Measurements from ENCODE around the gene ADAMTS10.

The ADAMTS10 gene

DNA sequence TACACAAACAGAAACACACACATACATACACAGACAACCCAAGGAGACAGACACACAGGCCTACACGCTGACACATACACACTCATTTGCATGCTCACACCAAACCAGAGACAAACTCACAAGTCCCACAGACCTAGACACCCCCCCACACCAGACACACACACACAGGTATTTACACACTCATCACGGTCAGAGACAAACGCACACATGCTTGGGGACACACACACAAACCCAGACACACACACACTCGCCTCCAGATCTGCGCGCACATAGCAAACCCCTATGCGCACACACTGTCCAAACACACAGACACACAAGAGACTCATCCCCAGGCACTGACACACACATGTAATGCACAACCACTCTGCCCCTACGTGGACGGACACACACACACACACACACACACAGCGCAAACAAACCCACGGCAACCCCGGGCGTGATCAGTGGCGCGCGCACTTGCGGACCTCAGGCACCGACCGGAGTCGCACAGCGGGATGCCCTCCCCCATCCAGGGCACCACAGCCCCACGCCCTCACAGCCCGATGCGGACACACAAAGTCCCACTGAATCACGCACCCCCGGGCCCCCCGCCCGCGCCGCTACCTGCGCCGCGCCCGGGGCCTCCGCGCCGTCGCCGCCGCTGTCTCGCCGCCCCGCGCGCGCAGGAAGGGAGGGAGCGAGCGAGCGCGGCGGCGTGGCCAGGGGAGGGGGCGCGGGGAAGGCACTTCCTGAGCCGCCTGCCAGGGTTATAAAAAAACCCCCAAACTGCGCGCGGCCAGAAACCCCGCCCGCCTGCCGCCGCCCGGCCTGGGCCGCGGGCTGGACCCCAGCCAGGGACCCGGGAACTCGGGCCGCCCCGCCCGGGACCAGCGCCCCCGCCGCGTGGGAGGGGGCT lies at the start of gene ADAMTS10:
Gene ADAMTS10, minus strand, starts transcription at position 675 of the 895 bp plus-strand sequence. CDS start 5,005 bp downstream, outside the sequence.
- H3K4me3 ChIP-seq (ENCODE audit: low read depth, low read length), result peak within 1 kb of the TSS; percentile 78
- peak; percentile 89 for DNase-seq (ENCODE audit: low read depth)
- TF ChIP-seq POLR2A (IDR thresholded peaks at IDR 0.05; ENCODE audit: extremely low read depth, insufficient read length), result no peak
- TF ChIP-seq, protein P1, sequence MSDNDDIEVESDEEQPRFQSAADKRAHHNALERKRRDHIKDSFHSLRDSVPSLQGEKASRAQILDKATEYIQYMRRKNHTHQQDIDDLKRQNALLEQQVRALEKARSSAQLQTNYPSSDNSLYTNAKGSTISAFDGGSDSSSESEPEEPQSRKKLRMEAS (IDR thresholded peaks at IDR 0.05; ENCODE audit: low read depth, low read length), result peak; percentile 62
- peak; percentile 74 for TF ChIP-seq MYC (IDR thresholded peaks at IDR 0.05; ENCODE audit: low read depth, low read length)
- TF ChIP-seq CTCF (IDR thresholded peaks at IDR 0.05; ENCODE audit: low read depth, low read length), result no peak

- TF ChIP-seq CTCF (IDR thresholded peaks at IDR 0.05; ENCODE audit: low read depth, low read length) (no peak), POLR2A (IDR thresholded peaks at IDR 0.05; ENCODE audit: extremely low read depth, insufficient read length) (no peak), MYC (IDR thresholded peaks at IDR 0.05; ENCODE audit: low read depth, low read length) (no peak)
- TF ChIP-seq, protein P1 (IDR thresholded peaks at IDR 0.05; ENCODE audit: low read depth, low read length), result no peak
- no peak for DNase-seq (ENCODE audit: low read depth)
- no peak overlapping the region for H3K4me3 ChIP-seq (ENCODE audit: low read depth, low read length)
Measured at GRCh38 chr19:8659905-8660304, 49.4 kb upstream of the ADAMTS10 start.

DNA sequence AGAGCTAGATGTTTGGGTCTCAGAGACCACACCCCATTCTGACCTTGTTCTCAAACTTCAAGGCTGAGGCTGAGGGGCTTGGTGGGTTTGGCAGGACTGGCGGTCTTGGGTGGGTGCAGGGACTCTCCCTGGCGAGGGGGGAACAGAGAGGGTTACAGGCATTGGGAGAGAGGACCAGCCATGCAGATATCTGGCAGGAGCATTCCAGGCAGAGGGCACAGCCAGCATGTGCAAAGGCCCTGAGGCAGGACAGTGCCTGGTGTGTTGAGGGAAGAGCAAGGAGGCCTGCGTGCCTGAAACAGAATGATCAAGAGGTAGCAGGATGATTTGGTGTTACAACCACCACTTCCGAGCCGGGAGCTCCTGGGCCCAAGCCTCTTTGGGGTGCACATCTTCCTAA lies 47.4 kb upstream of the ADAMTS10 start:
- DNase-seq (ENCODE audit: low read depth), result no peak

DNA sequence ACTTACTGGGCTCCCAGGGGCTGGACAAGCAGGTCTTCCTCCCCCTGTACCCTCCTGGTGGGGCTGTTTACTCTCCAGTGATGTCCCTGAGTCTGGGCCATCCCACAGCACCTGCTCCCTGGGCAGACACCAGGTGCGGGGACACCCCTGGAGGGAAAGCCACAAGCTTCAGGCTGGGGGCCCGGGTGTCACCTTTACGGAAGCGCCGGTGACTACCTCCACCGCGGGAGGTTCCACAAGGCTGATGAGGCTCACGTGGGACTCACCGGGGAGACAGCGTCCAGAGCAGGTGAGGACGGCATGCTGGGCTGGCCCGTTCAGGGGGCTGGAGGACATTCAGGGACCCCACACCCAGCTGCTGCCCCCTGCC lies 44.8 kb upstream of the ADAMTS10 start:
- no peak overlapping the region for H3K4me3 ChIP-seq (ENCODE audit: low read depth, low read length)
- TF ChIP-seq CTCF (IDR thresholded peaks at IDR 0.05; ENCODE audit: low read depth, low read length), result no peak
- TF ChIP-seq POLR2A (IDR thresholded peaks at IDR 0.05; ENCODE audit: extremely low read depth, insufficient read length), result no peak
- no peak; the same call in 1 of the 2 replicates for TF ChIP-seq MYC (IDR thresholded peaks at IDR 0.05; ENCODE audit: low read depth, low read length)
- TF ChIP-seq, protein P1 (IDR thresholded peaks at IDR 0.05; ENCODE audit: low read depth, low read length), result no peak
- DNase-seq (ENCODE audit: low read depth), result peak; percentile 50

More for the DNA sequence above, 47.4 kb upstream of the ADAMTS10 start:
- TF ChIP-seq, protein P1 (IDR thresholded peaks at IDR 0.05; ENCODE audit: low read depth, low read length), result no peak
- TF ChIP-seq POLR2A (IDR thresholded peaks at IDR 0.05; ENCODE audit: extremely low read depth, insufficient read length), result no peak
- TF ChIP-seq MYC (IDR thresholded peaks at IDR 0.05; ENCODE audit: low read depth, low read length), result no peak
- TF ChIP-seq CTCF (IDR thresholded peaks at IDR 0.05; ENCODE audit: low read depth, low read length), result no peak
- H3K4me3 ChIP-seq (ENCODE audit: low read depth, low read length), result peak overlapping the region; percentile 2

GRCh38 chr19:8654591-8655339 lies 44.2 kb upstream of the ADAMTS10 start:
- peak; percentile 95 for DNase-seq (ENCODE audit: low read depth)
- no peak overlapping the region for H3K4me3 ChIP-seq (ENCODE audit: low read depth, low read length)
- TF ChIP-seq POLR2A (IDR thresholded peaks at IDR 0.05; ENCODE audit: extremely low read depth, insufficient read length), result no peak
- peak; percentile 83 for TF ChIP-seq MYC (IDR thresholded peaks at IDR 0.05; ENCODE audit: low read depth, low read length)
- TF ChIP-seq, protein P1 (IDR thresholded peaks at IDR 0.05; ENCODE audit: low read depth, low read length), result peak; percentile 82
- peak; percentile 100 for TF ChIP-seq CTCF (IDR thresholded peaks at IDR 0.05; ENCODE audit: low read depth, low read length)
